Panc1 (cell line): Measurements from ENCODE around the gene UBE2J2. TPM values are rescaled to one million over a fixed set of nuclear protein-coding genes. Genes with fewer than 3 reads are reported as not detected.

Experiments used
- ATAC-seq: fragments of 200-7000 bp; cut with Tn5 transposase; 2 replicates; pipeline ENCODE4 v1.9.1; 2020; ENCODE audit warnings: mild to moderate bottlenecking, moderate library complexity
- BruUV-seq: library from RNA; stranded (reverse); fragments of 400-500 nt; replicated peaks from 2 replicates; lab custom pipeline; 2021; lab: Mats Ljungman, UMichigan
- CTCF ChIA-PET: fragments of 300-600 bp; sonication (Branson Sonifier 250); formaldehyde crosslinking; loops from one replicate; lab custom pipeline; 2022; ENCODE audit warnings: antibody characterized with exemption; lab: Charles Lee
- POLR2A ChIA-PET: fragments of 300-600 bp; sonication (Branson Sonifier 250); formaldehyde crosslinking; loops from one replicate; lab custom pipeline; 2022; ENCODE audit warnings: antibody characterized with exemption; lab: Charles Lee
- DNase-seq: peaks from one replicate; pipeline ENCODE4 v3.0.0-alpha.2; 2010; ENCODE audit warnings: low read depth, low spot score
- H3K27ac ChIP-seq: 2 replicates; pipeline ENCODE4 v1.5.1; 2011; ENCODE audit warnings: mild to moderate bottlenecking, low read length, inconsistent platforms
- H3K27me3 ChIP-seq: fragments of 200-500 bp; sonication (Bioruptor generic); 2 replicates; pipeline ENCODE4 v1.6.0; 2014; ENCODE audit warnings: low read length, inconsistent platforms; ENCODE audit not compliant: control insufficient read depth, insufficient read depth
- H3K36me3 ChIP-seq: fragments of 200-500 bp; sonication (Bioruptor generic); 2 replicates; pipeline ENCODE4 v1.5.1; 2014; ENCODE audit warnings: inconsistent platforms, mild to moderate bottlenecking, low read length, moderate library complexity; ENCODE audit not compliant: control insufficient read depth, insufficient read depth
- H3K4me1 ChIP-seq: 2 replicates; pipeline ENCODE4 v1.5.1; 2011; ENCODE audit warnings: inconsistent platforms, mild to moderate bottlenecking, low read length, moderate library complexity; ENCODE audit not compliant: control insufficient read depth, insufficient read depth
- H3K4me3 ChIP-seq, 2 experiments: 2 replicates each; pipeline ENCODE4 v1.5.1; 2011 to 2012; ENCODE audit warnings: low read depth in 2 of 2, low read length in 2 of 2, mild to moderate bottlenecking in 2 of 2, inconsistent platforms in 1 of 2, moderate library complexity in 1 of 2
- H3K9me3 ChIP-seq: fragments of 200-500 bp; sonication (Bioruptor generic); 2 replicates; pipeline ENCODE4 v1.5.1; 2014; ENCODE audit warnings: low read depth, mild to moderate bottlenecking, inconsistent platforms, low read length, moderate library complexity; ENCODE audit not compliant: control insufficient read depth, insufficient read depth
- CTCF ChIP-seq: fragments of 450-650 bp; IDR thresholded peaks from 2 replicates; pipeline ENCODE4 v1.5.1; 2017; ENCODE audit warnings: mild to moderate bottlenecking
- POLR2AphosphoS5 ChIP-seq: IDR thresholded peaks from 2 replicates; pipeline ENCODE4 v1.6.1; 2012; ENCODE audit warnings: mild to moderate bottlenecking, low read depth, low read length, moderate library complexity
- SIN3A ChIP-seq: IDR thresholded peaks from 2 replicates; pipeline ENCODE4 v1.6.1; 2012; ENCODE audit warnings: low read depth, mild to moderate bottlenecking, low read length, moderate library complexity, borderline replicate concordance; ENCODE audit not compliant: insufficient read depth
- TCF7L2 ChIP-seq: IDR thresholded peaks from 2 replicates; pipeline ENCODE4 v1.6.1; 2011; ENCODE audit warnings: mild to moderate bottlenecking, low read depth, low read length, inconsistent platforms
- in situ Hi-C: cut with HindIII; loops from 2 replicates; pipeline ENCODE4 v1.10.0; 2016; ENCODE audit warnings: low sequenced_read_pairs, low pct_unique_long_range_greater_than_20kb
- intact Hi-C: fragments of 100-400 bp; cut with micrococcal nuclease; formaldehyde crosslinking; loops from one replicate; pipeline ENCODE4 v1.10.0; 2022; ENCODE audit not compliant: unreplicated experiment
- total RNA-seq: library from RNA; stranded (reverse); gene quantifications from one replicate; pipeline ENCODE4 v1.2.1, GENCODE V29; 2021; ENCODE audit not compliant: unreplicated experiment
- TF ChIP-seq, protein P1 (sequence below), 2 experiments: IDR thresholded peaks; 2 replicates each; pipeline ENCODE4 v1.6.1; 2011 to 2012; ENCODE audit warnings: low read depth in 2 of 2, control low read depth in 1 of 2, low read length in 1 of 2, mild to moderate bottlenecking in 1 of 2, moderate library complexity in 1 of 2; ENCODE audit not compliant: insufficient read depth in 1 of 2

UBE2J2 gene
- total RNA-seq, 1 experiment from 2014 or later: 101 TPM

- POLR2A ChIA-PET: no interaction called here
- ATAC-seq: no peak
- in situ Hi-C loops (no loop called here), intact Hi-C loops (loop anchor here (5.0 kb wide), 1 partner anchor 111 kb away; no protein-coding TSS in a partner anchor)
- Histone ChIP-seq H3K27ac (peak overlapping the region; percentile 65), H3K4me1 (peaks cover 44% of the 10 kb centered on the region), H3K9me3 (no peaks in the 10 kb centered on the region), H3K36me3 (peaks cover 8% of the 10 kb centered on the region; the same call in 1 of the 2 replicates), H3K27me3 (no peaks in the 10 kb centered on the region), H3K4me3 (no peak overlapping the region)
- BruUV-seq: no TSS peak
- CTCF ChIA-PET: no interaction called here
- DNase-seq: no peak
- TF ChIP-seq CTCF (no peak), POLR2AphosphoS5 (no peak), TCF7L2 (no peak), SIN3A (no peak)
- TF ChIP-seq, protein P1, sequence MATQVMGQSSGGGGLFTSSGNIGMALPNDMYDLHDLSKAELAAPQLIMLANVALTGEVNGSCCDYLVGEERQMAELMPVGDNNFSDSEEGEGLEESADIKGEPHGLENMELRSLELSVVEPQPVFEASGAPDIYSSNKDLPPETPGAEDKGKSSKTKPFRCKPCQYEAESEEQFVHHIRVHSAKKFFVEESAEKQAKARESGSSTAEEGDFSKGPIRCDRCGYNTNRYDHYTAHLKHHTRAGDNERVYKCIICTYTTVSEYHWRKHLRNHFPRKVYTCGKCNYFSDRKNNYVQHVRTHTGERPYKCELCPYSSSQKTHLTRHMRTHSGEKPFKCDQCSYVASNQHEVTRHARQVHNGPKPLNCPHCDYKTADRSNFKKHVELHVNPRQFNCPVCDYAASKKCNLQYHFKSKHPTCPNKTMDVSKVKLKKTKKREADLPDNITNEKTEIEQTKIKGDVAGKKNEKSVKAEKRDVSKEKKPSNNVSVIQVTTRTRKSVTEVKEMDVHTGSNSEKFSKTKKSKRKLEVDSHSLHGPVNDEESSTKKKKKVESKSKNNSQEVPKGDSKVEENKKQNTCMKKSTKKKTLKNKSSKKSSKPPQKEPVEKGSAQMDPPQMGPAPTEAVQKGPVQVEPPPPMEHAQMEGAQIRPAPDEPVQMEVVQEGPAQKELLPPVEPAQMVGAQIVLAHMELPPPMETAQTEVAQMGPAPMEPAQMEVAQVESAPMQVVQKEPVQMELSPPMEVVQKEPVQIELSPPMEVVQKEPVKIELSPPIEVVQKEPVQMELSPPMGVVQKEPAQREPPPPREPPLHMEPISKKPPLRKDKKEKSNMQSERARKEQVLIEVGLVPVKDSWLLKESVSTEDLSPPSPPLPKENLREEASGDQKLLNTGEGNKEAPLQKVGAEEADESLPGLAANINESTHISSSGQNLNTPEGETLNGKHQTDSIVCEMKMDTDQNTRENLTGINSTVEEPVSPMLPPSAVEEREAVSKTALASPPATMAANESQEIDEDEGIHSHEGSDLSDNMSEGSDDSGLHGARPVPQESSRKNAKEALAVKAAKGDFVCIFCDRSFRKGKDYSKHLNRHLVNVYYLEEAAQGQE (IDR thresholded peaks at IDR 0.05; ENCODE audit: insufficient read depth in 1 of 2, low read depth in 2 of 2, low read length in 1 of 2): no peak
These were observed 40.7 kb downstream of the UBE2J2 start for GRCh38 chr1:1232796-1233566.

GRCh38 chr1:1232208-1232795 is 41.4 kb downstream of the UBE2J2 start, which contains the start of gene B3GALT6:
TSS of gene B3GALT6 (plus strand) at chr1:1232237. CDS start at chr1:1232279, 42 bp downstream.
- no peak for TF ChIP-seq SIN3A
- no peak for TF ChIP-seq CTCF
- no peak for TF ChIP-seq POLR2AphosphoS5
- TF ChIP-seq TCF7L2: no peak
- TF ChIP-seq, protein P1 (IDR thresholded peaks at IDR 0.05; ENCODE audit: insufficient read depth in 1 of 2, low read depth in 2 of 2, low read length in 1 of 2): no peak
- BruUV-seq: no TSS peak
- in situ Hi-C loops: no loop called here
- peak within 1 kb of the TSS; percentile 98 for H3K27ac ChIP-seq
- ATAC-seq (peak; percentile 28), DNase-seq (no peak)
- POLR2A ChIA-PET: interaction anchor here (0.6 kb wide), 1 partner anchor 108 kb away, joined by 3 read pairs; no protein-coding TSS in a partner anchor
- no peaks in the 10 kb centered on the region for H3K9me3 ChIP-seq
- H3K4me1 ChIP-seq: peaks cover 37% of the 10 kb centered on the region
- intact Hi-C loops: loop anchor here (5.0 kb wide), 1 partner anchor 110 kb away; no protein-coding TSS in a partner anchor
- H3K36me3 ChIP-seq: peaks cover 8% of the 10 kb centered on the region; the same call in 1 of the 2 replicates
- H3K4me3 ChIP-seq: peak within 1 kb of the TSS; percentile 89 to 98
- H3K27me3 ChIP-seq: no peaks in the 10 kb centered on the region
- CTCF ChIA-PET: no interaction called here
